ENCODE results near the gene RCSD1. TPM values are rescaled to one million over a fixed set of nuclear protein-coding genes. Genes with fewer than 3 reads are reported as not detected.
A peak's percentile ranks its signal among the peaks of the same experiment; 100 is the strongest.

The RCSD1 gene
- total and polyA plus RNA-seq, 5 donors = 27.1 to 61.5 (median 57.7) TPM

DNA sequence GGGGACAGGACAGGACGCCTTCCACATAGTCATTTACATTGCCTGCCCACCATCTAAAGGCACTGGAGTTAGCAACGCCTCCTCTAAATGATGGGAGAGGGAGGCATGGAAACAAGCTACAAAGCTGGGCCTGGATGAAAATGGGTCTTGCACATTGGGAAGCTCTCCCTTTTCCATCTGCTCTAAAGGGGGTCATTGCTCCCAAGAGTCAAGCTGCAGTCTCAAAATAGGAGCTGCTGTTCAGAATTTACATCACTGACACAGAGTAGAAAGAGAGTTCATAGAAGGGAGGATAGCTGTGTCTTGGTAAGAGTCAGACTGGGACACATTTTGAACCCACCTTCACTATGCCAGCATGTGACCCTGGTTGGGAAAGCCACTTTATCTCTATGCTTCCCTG, 26.6 kb downstream of the RCSD1 start:
- peaks cover 32% of the 10 kb centered on the region for H3K4me1 ChIP-seq (ENCODE audit: control insufficient read depth, insufficient read depth, low read length)
- H3K4me3 ChIP-seq (ENCODE audit: low read length) = no peak overlapping the region
- H3K27ac ChIP-seq (ENCODE audit: low read length) = no peak overlapping the region
- H3K9me3 ChIP-seq (ENCODE audit: control insufficient read depth, low read length) = no peaks in the 10 kb centered on the region
- H3K27me3 ChIP-seq (ENCODE audit: control insufficient read depth, insufficient read depth) = no peaks in the 10 kb centered on the region
- intact Hi-C loops (cut with DNase I) = no loop called here
- ATAC-seq (no peak), DNase-seq (no peak)
- WGBS = 96% methylated on average over 2 of the region's 2 CpGs

DNA sequence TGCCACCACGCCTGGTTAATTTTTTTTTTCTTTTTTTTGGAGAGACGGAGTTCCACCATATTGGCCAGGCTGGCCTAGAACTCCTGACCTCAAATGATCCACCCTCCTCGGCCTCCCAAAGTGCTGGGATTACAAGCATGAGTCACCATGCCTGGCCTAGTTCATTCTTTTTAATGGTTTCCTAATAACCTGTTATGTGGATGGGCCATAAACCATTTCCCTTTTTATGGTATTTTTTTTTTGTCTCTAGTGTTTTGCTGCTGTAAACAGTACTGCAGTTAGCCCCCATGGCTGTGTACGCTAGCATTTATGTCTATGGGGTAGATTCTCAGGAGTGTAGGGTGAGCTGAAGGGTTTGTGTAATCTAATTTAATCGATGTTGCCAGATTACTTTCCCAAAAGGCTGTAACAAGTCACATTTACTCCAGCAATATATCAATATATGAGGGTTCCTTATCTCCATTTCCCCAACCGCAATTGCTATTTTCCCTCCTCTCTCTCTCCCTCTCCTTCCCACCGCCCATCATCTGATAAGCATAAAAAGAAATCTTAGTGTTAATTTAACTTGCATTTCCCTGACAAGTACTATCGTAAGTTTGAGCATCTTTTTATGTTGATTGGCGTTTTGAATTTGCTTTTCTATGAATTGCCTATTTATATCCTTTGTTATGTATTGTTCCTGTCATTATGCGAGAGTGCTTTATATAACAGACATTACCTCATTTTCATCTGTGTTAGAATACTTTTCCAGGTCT, 28.7 kb downstream of the RCSD1 start:
- intact Hi-C loops (cut with DNase I) = no loop called here
- H3K4me3 ChIP-seq (ENCODE audit: low read length) = no peak overlapping the region
- no peak overlapping the region for H3K27ac ChIP-seq (ENCODE audit: low read length)
- ATAC-seq (no peak), DNase-seq (no peak)
- H3K4me1 ChIP-seq (ENCODE audit: control insufficient read depth, insufficient read depth, low read length) = peaks cover 44% of the 10 kb centered on the region
- H3K27me3 ChIP-seq (ENCODE audit: control insufficient read depth, insufficient read depth) = no peaks in the 10 kb centered on the region
- H3K9me3 ChIP-seq (ENCODE audit: control insufficient read depth, low read length) = no peaks in the 10 kb centered on the region
- 51% methylated on average over 10 of the region's 10 CpGs for WGBS

DNA sequence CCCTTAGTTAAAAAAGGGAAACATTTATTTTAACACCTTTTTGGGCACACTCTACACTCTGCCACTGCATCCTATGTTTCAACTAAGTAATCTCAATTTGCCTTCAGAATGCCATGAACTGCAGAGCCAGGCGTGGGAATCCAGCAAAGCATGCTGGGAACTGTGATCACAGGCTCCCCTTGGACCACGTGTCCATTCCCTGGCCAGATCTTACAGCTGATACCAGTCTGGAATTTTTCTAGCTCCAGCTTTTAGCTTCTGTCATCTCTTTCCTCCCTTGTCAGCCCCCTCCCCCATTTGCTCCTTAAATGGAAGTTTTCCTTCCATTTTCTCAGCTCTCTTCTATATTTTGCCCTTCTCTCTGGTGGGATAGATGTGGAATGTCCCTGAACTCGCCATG, 29.4 kb downstream of the RCSD1 start:
- ATAC-seq (no peak), DNase-seq (no peak)
- no peak overlapping the region for H3K27ac ChIP-seq (ENCODE audit: low read length)
- no peaks in the 10 kb centered on the region for H3K9me3 ChIP-seq (ENCODE audit: control insufficient read depth, low read length)
- peaks cover 42% of the 10 kb centered on the region for H3K4me1 ChIP-seq (ENCODE audit: control insufficient read depth, insufficient read depth, low read length)
- whole genome bisulfite sequencing = 44% methylated on average over 3 of the region's 3 CpGs
- intact Hi-C loops (cut with DNase I) = no loop called here
- no peaks in the 10 kb centered on the region for H3K27me3 ChIP-seq (ENCODE audit: control insufficient read depth, insufficient read depth)
- no peak overlapping the region for H3K4me3 ChIP-seq (ENCODE audit: low read length)

DNA sequence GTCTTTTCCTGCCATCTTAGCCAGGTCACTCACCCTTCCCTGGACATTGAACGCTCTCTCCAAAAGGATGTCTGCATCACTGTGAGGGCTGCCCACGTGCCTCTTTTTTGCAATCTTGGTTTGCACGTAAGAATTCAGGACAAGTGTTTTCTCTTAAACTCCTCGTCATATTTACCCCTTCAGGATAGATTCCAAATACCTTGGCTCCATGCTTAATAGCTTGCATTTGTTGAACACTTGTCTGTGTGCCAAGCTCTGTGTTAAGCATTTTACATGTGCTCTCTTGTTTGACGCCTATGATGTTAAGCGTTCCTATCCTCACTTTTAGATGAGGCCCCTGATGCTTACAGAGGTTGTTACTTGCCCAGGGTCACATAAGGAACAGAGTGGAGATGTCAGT, 29.8 kb downstream of the RCSD1 start:
- H3K27me3 ChIP-seq (ENCODE audit: control insufficient read depth, insufficient read depth) = no peaks in the 10 kb centered on the region
- WGBS = 63% methylated on average over 6 of the region's 6 CpGs
- no peak overlapping the region for H3K27ac ChIP-seq (ENCODE audit: low read length)
- H3K4me3 ChIP-seq (ENCODE audit: low read length) = no peak overlapping the region
- peaks cover 42% of the 10 kb centered on the region for H3K4me1 ChIP-seq (ENCODE audit: control insufficient read depth, insufficient read depth, low read length)
- intact Hi-C loops (cut with DNase I) = no loop called here
- ATAC-seq (no peak), DNase-seq (no peak)
- no peaks in the 10 kb centered on the region for H3K9me3 ChIP-seq (ENCODE audit: control insufficient read depth, low read length)

DNA sequence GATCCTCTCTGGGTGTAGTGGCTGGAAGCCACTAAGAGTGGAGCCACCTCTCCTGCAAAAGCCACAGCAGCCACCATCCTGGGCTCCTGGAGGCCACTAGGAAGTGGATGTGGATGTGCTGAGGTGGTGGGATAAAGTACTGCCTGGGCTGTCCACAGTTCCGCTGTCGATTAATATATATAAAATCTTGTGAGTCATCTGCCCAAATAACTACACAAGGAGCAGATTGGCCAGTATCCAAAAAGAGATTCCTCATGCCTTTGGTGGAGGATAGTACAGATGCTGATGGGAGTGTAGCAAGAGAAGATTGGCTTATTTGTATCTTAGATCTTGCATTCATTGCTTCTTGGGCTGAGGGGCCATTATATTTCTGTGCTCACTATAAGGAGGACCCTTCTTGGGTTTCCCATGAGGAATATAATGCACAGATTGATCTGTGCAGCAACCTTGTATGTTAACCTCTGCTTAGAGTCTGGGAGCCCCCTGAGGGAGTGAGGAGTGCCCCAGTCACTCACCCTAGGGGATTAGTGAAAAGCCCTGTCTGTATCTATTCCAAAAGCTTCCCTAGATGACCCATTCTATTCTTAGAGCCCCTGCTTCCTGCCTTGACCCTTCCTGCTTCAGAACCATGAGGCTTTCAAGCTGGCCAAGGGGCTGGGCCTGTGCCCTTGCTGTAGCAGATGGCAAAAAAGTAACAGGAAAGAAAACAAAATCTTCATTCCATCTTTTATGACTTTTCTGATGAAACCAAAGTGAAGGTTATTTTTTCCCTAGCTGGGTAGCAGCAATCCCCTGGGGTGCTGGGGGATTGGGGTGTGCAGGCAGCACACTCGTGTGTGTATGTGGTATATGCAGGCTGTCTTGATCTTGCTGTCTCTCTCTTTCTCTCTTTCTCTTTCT, 31.7 kb downstream of the RCSD1 start:
- intact Hi-C loops (cut with DNase I) = no loop called here

DNA sequence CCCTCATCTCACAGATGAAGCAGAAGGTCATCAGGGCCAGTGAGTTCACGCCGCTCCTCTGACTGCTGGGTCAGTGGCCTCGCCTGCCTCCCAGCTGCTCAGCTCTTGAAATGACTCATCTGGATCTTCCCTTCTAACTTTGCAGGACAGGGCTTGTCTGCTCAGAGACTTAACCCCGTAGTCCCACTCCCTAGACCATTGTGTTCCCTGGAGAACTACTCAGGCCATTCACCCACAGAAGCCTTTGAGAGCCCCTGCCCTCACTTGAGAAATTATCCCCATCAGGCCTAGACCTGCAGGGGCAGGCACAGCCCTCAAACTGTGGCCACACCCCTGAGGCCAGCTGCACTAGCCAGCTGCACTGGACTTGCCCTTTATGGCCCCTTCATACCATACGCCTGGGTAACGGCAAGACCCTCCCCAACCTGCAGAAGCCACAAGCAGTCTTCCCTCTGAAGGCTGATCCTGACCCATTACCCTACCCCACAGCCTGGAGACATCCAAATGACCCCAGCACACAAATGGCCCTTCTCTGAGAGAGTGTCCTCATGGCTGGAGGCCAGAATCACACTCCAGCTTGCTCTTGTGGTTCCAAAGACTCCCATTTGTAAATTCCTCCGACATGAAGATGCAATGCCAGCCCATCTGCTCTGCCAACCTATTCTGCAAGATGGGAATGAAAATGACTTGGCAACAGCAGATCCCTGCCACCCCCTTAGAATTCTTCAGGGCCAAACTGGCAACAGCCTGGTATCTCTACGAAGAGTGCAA, 33.2 kb downstream of the RCSD1 start:
- Histone ChIP-seq H3K4me1 (ENCODE audit: control insufficient read depth, insufficient read depth, low read length) (peaks cover 34% of the 10 kb centered on the region), H3K27me3 (ENCODE audit: control insufficient read depth, insufficient read depth) (no peaks in the 10 kb centered on the region), H3K9me3 (ENCODE audit: control insufficient read depth, low read length) (no peaks in the 10 kb centered on the region), H3K4me3 (ENCODE audit: low read length) (no peak overlapping the region), H3K27ac (ENCODE audit: low read length) (peak overlapping the region; percentile 84)
- DNase-seq (peak in 2 of 3 donors; percentile 51 to 68), ATAC-seq (peak; percentile 30 to 75)
- WGBS = 32% methylated on average over 8 of the region's 8 CpGs
- intact Hi-C loops (cut with DNase I) = no loop called here

More for the DNA sequence above, 31.7 kb downstream of the RCSD1 start:
- DNase-seq = no peak
- ATAC-seq = peak in 1 of 2 donors; percentile 8
- Histone ChIP-seq H3K27me3 (ENCODE audit: control insufficient read depth, insufficient read depth) (no peaks in the 10 kb centered on the region), H3K4me3 (ENCODE audit: low read length) (no peak overlapping the region), H3K27ac (ENCODE audit: low read length) (peak overlapping the region; percentile 84), H3K4me1 (ENCODE audit: control insufficient read depth, insufficient read depth, low read length) (peaks cover 34% of the 10 kb centered on the region), H3K9me3 (ENCODE audit: control insufficient read depth, low read length) (no peaks in the 10 kb centered on the region)
- WGBS = 39% methylated on average over 3 of the region's 3 CpGs

DNA sequence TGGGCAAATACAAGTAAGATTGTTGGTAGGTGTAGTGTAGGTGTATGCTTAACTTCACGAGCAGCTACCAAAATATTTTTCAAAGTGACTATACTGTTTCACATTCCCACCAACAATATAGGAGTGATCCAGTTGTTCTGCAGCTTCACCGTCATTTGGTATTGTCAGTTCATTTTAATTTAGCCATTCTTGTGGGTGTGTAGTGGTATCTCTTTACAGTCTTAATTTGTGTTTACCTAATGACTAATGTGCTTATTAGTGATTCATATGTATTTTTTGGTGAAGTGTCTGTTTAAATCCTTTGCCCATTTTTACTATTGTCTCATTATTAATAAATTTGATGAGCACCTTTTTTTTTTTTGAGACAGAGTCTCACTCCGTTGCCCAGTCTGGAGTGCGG, 35.4 kb downstream of the RCSD1 start:
- 98% methylated on average over 4 of the region's 4 CpGs for WGBS
- no peak for DNase-seq
- intact Hi-C loops (cut with DNase I) = no loop called here

DNA sequence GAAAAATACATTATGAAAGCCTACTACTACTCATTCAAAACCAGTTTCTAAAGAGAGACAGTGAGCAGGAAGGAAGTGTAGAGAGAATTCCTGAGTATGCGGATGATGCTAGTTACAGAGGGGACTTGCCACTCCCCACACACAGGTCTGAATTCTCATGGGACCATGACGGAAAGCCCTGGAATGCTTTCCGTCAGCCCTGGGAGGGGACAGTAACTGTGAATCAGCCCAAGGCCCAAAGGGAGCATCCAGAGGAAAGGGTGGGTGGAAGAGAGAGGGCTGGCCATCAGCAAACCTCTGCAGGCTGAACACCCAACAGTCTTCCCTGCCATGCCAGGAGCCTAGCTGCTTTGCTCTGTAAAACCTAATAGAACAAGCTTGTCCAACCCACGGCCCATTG, 36.4 kb downstream of the RCSD1 start:
- DNase-seq (peak in 1 of 3 donors; percentile 30), ATAC-seq (peak in 1 of 2 donors; percentile 43)
- Histone ChIP-seq H3K27ac (ENCODE audit: low read length) (peak overlapping the region; percentile 50), H3K4me3 (ENCODE audit: low read length) (no peak overlapping the region), H3K27me3 (ENCODE audit: control insufficient read depth, insufficient read depth) (no peaks in the 10 kb centered on the region), H3K4me1 (ENCODE audit: control insufficient read depth, insufficient read depth, low read length) (peaks cover 27% of the 10 kb centered on the region), H3K9me3 (ENCODE audit: control insufficient read depth, low read length) (no peaks in the 10 kb centered on the region)
- 49% methylated on average over 4 of the region's 4 CpGs for WGBS
- intact Hi-C loops (cut with DNase I) = no loop called here

More for the DNA sequence above, 35.4 kb downstream of the RCSD1 start:
- no peak overlapping the region for H3K4me3 ChIP-seq (ENCODE audit: low read length)
- H3K9me3 ChIP-seq (ENCODE audit: control insufficient read depth, low read length) = no peaks in the 10 kb centered on the region
- no peak overlapping the region for H3K27ac ChIP-seq (ENCODE audit: low read length)
- H3K4me1 ChIP-seq (ENCODE audit: control insufficient read depth, insufficient read depth, low read length) = peaks cover 29% of the 10 kb centered on the region
- no peak for ATAC-seq
- no peaks in the 10 kb centered on the region for H3K27me3 ChIP-seq (ENCODE audit: control insufficient read depth, insufficient read depth)

DNA sequence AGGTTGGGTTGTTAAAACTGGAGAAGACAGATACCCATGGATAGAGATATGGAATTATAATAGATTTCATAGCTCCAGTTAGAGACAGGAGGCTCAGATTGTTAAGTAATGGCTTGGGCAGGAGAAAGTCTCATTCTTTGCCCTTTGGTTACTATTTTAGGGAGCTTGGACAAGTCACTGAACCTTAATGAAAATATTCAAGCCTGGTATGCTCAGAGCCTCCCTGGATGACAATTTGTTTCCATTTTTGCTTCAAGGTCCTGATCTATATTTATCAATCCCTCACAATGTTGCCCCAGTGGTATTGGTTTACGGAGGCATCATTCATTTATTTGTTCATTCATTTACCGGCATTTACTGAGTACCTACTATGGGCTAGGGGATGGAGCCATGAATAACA, 37.5 kb downstream of the RCSD1 start:
- no peak for DNase-seq
- Histone ChIP-seq H3K27ac (ENCODE audit: low read length) (no peak overlapping the region), H3K9me3 (ENCODE audit: control insufficient read depth, low read length) (no peaks in the 10 kb centered on the region), H3K27me3 (ENCODE audit: control insufficient read depth, insufficient read depth) (no peaks in the 10 kb centered on the region), H3K4me3 (ENCODE audit: low read length) (no peak overlapping the region), H3K4me1 (ENCODE audit: control insufficient read depth, insufficient read depth, low read length) (peaks cover 25% of the 10 kb centered on the region)
- WGBS = 95% methylated on average over 2 of the region's 2 CpGs
- no peak for ATAC-seq
- intact Hi-C loops (cut with DNase I) = no loop called here

DNA sequence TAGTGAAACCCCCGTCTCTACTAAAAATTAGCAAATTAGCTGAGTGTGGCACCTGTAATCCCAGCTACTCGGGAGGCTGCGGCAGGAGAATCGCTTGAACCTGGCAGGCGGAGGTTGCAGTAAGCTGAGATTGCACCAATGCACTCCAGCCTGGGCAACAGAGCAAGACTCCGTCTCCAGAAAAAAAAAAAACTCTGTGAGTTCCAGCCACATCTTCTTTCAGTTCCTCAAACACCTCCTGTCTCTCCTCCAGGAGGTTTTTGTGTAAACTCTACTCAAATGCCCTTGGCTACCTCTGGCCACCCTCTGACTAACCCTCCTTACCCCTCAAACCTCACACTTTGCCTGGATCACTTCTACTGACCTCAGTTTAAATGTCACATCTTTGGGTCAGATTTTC, 38.1 kb downstream of the RCSD1 start:
- no peak for ATAC-seq
- Histone ChIP-seq H3K27ac (ENCODE audit: low read length) (no peak overlapping the region), H3K4me3 (ENCODE audit: low read length) (no peak overlapping the region), H3K4me1 (ENCODE audit: control insufficient read depth, insufficient read depth, low read length) (peaks cover 19% of the 10 kb centered on the region), H3K27me3 (ENCODE audit: control insufficient read depth, insufficient read depth) (no peaks in the 10 kb centered on the region), H3K9me3 (ENCODE audit: control insufficient read depth, low read length) (no peaks in the 10 kb centered on the region)
- WGBS = 88% methylated on average over 6 of the region's 6 CpGs
- no peak for DNase-seq
- intact Hi-C loops (cut with DNase I) = no loop called here

Measured in right cardiac atrium (tissue), 5 donors.